Stimulated activated CD4-positive, alpha-beta T cell treated with anti-CD3 and anti-CD28 coated beads, Interleukin-2, amount 100 ng/mL, for 4 hours (primary cell): ENCODE measurements around the gene MBNL3.
"Not testable (repeated sequence)": the region's sequence is repeated elsewhere in the genome, so short reads cannot be mapped to it uniquely, and the experiment has no call there.

Source experiments
- DNase-seq: peaks from one replicate; pipeline ENCODE4 v3.0.0-alpha.2; 2020; ENCODE audit warnings: low read depth

The MBNL3 gene

GRCh38 chrX:132480581-132481203 lies 8.1 kb downstream of the MBNL3 start:
- DNase-seq, result peak; percentile 6

GRCh38 chrX:132474544-132475248 lies 14.1 kb downstream of the MBNL3 start:
- no peak for DNase-seq

DNA sequence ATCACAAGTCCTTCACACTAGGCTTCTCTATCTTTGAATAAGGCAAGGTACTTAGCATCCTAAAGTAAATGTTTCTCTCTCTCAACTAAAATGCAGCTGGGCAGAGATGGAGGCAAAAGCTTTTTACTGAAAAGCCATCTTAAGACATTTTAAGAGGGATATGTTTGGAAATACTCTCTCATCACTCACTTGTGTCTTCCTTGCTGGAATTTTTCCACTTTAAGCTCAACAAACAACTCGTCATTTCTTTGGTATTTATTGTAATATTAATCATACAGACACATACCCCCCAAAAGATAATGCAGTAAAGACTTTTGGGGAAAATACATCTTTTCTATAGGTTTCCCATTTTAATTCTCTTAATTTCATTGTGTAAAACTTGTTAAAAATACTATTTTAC lies 16.4 kb downstream of the MBNL3 start:
- DNase-seq, result no peak

DNA sequence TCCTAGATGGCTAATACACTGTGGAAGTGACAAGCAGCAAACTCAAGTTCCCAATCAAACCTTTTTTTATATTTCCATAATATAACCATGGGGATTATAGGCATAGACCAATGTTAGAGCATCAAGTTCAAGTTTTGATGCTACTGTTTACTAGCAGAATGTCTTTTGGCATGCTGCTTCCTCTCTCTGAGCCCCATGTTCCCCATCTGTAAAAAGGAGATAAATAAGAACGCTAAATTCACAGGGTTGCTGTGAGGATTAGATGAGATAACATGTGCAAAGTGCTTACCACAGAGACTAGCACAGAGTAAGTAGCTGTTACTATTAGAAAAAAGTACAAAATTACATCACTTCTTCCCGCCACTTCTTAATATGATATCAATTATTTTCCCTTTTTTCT lies 18.0 kb downstream of the MBNL3 start:
- no peak for DNase-seq

DNA sequence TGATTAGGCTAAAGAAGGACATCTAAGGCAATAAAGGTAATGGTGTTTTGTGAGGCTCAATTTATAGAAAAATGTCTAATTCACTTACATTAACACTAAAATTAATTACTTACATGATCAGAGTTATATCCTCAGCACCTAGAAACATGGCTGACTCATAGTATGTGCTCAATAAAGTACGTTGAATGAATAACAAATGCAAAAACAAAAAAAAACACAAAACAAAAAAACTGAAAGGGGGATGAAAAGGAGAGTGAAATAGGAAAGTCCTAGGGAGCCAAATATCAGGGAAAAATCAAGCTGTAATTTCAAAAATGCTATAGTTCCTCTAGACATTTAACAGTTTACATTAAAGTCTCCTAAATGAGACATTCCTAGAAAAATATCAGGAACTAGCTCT lies 18.7 kb downstream of the MBNL3 start:
- DNase-seq, result no peak

- DNase-seq, result no peak
These were observed 20.4 kb downstream of the MBNL3 start for GRCh38 chrX:132468454-132468853.

- no peak for DNase-seq
These were observed 20.8 kb downstream of the MBNL3 start for GRCh38 chrX:132467989-132468388.

GRCh38 chrX:132467026-132467425 lies 21.8 kb downstream of the MBNL3 start:
- DNase-seq, result no peak

DNA sequence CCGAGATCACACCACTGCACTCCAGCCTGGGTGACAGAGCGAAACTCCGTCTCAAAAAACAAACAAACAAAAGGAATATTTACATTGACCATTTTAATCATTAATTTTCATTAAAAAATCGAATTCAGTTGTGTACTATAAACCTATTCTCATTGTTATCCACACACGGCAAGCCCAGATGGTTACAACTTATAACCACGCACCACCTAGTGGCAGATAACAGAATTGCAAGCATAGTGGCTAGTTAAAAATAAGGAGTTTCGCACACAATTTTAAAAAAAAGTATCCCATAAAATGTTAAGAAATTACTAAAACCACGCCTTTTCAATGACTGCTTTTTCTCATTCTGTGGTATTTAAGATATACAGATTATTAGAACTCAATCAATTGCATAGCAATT lies 25.4 kb downstream of the MBNL3 start:
- DNase-seq, result no peak

DNA sequence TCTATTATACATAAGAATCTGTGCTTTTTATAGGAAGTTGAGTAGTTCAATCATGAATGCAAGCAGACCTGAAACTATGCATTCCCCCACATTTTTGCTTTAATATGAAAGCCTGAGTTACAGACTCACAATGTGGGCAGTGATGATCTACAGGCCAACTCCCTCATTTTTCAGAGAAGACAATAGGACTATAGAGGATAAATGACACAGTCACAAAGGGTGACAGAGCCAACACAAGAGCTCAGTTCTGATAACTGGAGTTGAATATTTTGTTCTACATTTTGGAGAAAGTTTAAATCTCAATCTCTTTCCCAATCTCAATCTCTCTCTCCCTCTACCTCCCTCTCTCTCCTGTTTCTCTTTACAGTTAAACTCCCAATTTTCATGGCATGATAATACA lies 27.0 kb downstream of the MBNL3 start:
- no peak for DNase-seq

GRCh38 chrX:132452911-132453550 lies 35.8 kb downstream of the MBNL3 start:
- DNase-seq, result no peak

DNA sequence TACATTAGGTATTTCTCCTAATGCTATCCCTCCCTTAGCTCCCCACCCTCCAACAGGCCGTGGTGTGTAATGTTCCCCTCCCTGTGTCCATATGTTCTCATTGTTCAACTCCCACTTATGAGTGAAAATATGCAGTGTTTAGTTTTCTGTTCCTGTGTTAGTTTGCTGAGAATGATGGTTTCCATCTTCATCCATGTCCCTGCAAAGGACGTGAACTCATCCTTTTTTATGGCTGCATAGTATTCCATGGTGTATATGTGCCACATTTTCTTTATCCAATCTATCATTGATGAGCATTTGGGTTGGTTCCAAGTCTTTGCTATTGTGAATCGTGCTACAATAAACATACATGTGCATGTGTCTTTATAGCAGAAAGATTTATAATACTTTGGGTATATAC lies 42.9 kb downstream of the MBNL3 start:
- DNase-seq, result not testable (repeated sequence)

GRCh38 chrX:132444936-132445335 lies 43.9 kb downstream of the MBNL3 start:
- DNase-seq, result no peak

GRCh38 chrX:132443196-132444135 lies 45.4 kb downstream of the MBNL3 start:
- DNase-seq, result no peak

DNA sequence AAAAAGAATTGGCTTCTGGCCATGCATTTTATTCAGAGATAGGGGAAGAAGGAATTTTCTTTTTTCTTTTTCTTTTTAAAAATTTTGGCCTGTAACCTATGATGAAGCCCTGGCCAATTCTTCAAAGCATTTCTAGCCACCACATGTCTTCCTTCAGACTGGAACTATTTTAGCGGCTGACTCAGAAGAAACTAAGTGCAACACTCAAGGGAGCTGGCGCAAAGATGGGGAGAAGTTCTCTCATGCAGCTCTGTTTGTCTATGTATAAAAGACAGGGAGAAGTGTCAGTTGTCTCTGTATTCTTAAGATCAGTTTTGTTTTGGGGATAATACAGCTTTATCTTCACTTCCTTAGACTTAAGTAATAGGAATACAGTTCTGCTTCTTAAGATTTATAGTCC lies 46.1 kb downstream of the MBNL3 start:
- no peak for DNase-seq

DNA sequence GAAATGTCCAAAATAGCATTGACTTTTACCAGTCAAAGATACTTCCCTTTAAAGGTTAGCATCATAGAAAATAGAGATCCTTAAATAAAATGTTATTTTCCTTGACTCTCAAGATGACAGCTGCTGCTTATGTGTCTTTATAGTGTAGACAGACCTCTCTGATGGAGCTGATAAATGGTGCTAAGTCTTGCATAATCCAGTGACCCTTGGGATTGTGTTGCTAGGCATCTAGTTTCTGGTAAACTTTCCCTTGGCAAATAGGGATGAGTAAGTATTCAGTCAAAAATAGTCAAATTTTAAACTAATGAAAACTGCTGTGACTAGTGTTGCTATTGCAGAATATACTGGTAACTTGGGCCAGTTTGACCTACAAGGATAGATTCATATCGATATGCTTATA lies 53.6 kb downstream of the MBNL3 start:
- no peak for DNase-seq

GRCh38 chrX:132433551-132433950 lies 55.3 kb downstream of the MBNL3 start:
- DNase-seq, result no peak

GRCh38 chrX:132433001-132433400 lies 55.8 kb downstream of the MBNL3 start:
- DNase-seq, result no peak

DNA sequence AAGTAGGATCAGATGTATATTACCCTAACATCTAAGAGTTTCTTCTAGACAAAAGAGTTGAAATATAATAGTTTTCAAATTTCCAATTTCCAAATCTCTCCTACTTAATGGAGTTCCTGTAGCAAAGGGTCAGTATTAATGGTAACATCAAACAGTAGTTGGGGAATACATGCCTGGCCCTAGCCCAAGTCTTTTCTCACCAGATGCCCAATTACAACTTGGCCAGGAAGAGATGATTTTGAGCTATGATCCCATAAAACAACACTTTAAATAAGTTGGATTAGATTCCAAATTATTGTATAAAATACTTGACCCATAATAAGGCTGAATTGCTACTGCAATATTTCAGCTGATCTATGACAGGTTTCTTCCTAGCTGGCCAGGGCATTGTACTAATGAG lies 59.9 kb downstream of the MBNL3 start:
- no peak for DNase-seq

DNA sequence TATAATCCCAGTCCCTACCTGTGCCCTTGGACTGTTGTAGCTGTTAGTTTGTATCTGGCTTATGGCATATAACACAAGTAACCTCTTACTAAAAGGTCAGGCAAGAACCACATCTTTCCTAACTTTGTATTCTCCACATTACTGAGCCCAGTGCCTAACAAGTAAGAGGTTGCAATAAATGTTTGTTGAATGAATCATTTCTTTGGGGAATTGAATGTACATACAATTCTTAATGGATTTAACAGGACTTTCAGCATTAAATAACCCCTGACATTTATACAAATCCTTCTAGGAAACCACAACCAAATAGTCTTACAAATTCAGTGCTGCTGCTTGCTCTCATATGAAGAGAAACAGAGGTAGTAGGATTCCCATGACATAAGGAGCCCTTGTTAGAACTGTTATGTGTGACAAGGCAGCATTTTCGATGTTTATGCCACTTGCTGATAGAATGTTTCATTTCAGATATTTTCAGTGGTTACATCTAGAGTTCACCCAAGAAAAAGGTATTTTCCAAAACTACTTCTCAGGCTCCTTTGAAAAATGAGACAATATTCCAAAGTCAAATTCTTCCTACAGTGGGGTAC lies 62.0 kb downstream of the MBNL3 start:
- DNase-seq, result no peak

GRCh38 chrX:132425744-132426318 lies 63.0 kb downstream of the MBNL3 start:
- DNase-seq, result no peak

DNA sequence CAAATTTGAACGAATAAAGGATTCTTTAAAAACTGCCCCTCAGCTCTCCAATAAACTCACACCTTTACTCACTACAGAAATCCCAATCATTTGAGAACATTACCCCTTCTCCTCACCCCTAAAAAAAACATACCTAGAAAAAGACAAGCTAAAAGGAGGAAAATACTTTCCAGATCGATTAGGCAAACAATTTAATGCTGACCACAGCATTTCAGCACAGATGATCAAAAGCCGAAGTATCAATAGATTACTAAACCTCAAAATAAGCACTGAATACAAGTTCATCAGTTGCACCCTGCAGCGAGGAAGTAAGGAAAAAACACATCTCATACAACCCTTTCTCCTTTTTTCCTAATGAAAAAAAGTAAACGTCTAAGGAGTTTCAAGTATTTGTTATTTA lies 65.5 kb downstream of the MBNL3 start:
- no peak for DNase-seq
